PC-3 (cell line): ENCODE data around the gene AKAP9. TPM values are rescaled to one million over a fixed set of nuclear protein-coding genes. Genes with fewer than 3 reads are reported as not detected.

ENCODE experiments used
- ATAC-seq: fragments of 200-7000 bp; cut with Tn5 transposase; 2 replicates; pipeline ENCODE4 v1.9.1; 2020; ENCODE audit warnings: mild to moderate bottlenecking, moderate library complexity
- BruUV-seq: library from RNA; stranded (reverse); fragments of 400-500 nt; replicated peaks from 2 replicates; lab custom pipeline; 2021; lab: Mats Ljungman, UMichigan
- CTCF ChIA-PET: fragments of 300-600 bp; sonication (Branson Sonifier 250); formaldehyde crosslinking; loops from one replicate; lab custom pipeline; 2022; ENCODE audit warnings: antibody characterized with exemption; lab: Charles Lee
- POLR2A ChIA-PET: fragments of 300-600 bp; sonication (Branson Sonifier 250); formaldehyde crosslinking; loops from one replicate; lab custom pipeline; 2022; ENCODE audit warnings: antibody characterized with exemption; ENCODE audit not compliant: unreplicated experiment; lab: Charles Lee
- DNase-seq: peaks from one replicate; pipeline ENCODE4 v3.0.0-alpha.2; 2015
- H2AFZ ChIP-seq: fragments of 300-600 bp; sonication (generic); 2 replicates; pipeline ENCODE4 v1.6.0; 2016; ENCODE audit warnings: antibody characterized with exemption, low read length
- H3F3A ChIP-seq: fragments of 300-600 bp; sonication (generic); one replicate; pipeline ENCODE4 v1.6.0; 2017; ENCODE audit warnings: antibody characterized with exemption, low read length, control low read depth, mild to moderate bottlenecking; ENCODE audit not compliant: unreplicated experiment
- H3K27ac ChIP-seq: fragments of 300-600 bp; sonication (generic); 2 replicates; pipeline ENCODE4 v1.5.1; 2016; ENCODE audit warnings: mild to moderate bottlenecking, low read length
- H3K27me3 ChIP-seq: fragments of 300-600 bp; sonication (generic); 2 replicates; pipeline ENCODE4 v1.6.1; 2016; ENCODE audit warnings: low read length, mixed read lengths
- H3K36me3 ChIP-seq: fragments of 300-600 bp; sonication (generic); 2 replicates; pipeline ENCODE4 v1.6.1; 2016; ENCODE audit warnings: low read depth, mixed run types, low read length, mixed read lengths
- H3K4me1 ChIP-seq: fragments of 300-600 bp; sonication (generic); 2 replicates; pipeline ENCODE4 v1.5.1; 2016; ENCODE audit warnings: low read length; ENCODE audit not compliant: insufficient read depth
- H3K4me2 ChIP-seq: fragments of 300-600 bp; sonication (generic); 2 replicates; pipeline ENCODE4 v1.6.0; 2016; ENCODE audit warnings: low read length
- H3K4me3 ChIP-seq: fragments of 300-600 bp; sonication (generic); 2 replicates; pipeline ENCODE4 v1.5.1; 2016; ENCODE audit warnings: mild to moderate bottlenecking, low read length, mixed read lengths
- H3K79me2 ChIP-seq: fragments of 300-600 bp; sonication (generic); 2 replicates; pipeline ENCODE4 v1.6.1; 2017; ENCODE audit warnings: low read length, mixed read lengths
- H3K9ac ChIP-seq: fragments of 300-600 bp; sonication (generic); 2 replicates; pipeline ENCODE4 v1.6.0; 2016; ENCODE audit warnings: mild to moderate bottlenecking, low read length
- H3K9me2 ChIP-seq: fragments of 300-600 bp; sonication (generic); replicated peaks from 2 replicates; pipeline ENCODE4 v1.6.1; 2016; ENCODE audit warnings: mixed run types, low read length, mixed read lengths
- H3K9me3 ChIP-seq: fragments of 300-600 bp; sonication (generic); 2 replicates; pipeline ENCODE4 v1.6.1; 2016; ENCODE audit warnings: low read length, mixed read lengths
- H4K20me1 ChIP-seq: fragments of 300-600 bp; sonication (generic); 2 replicates; pipeline ENCODE4 v1.6.1; 2016; ENCODE audit warnings: low read length, mixed read lengths
- EZH2 ChIP-seq: fragments of 300-600 bp; sonication (generic); IDR thresholded peaks from one replicate; pipeline ENCODE4 v1.6.1; 2017; ENCODE audit warnings: antibody characterized with exemption, mild to moderate bottlenecking, low read length; ENCODE audit not compliant: unreplicated experiment
- EZH2phosphoT487 ChIP-seq: fragments of 300-600 bp; sonication (generic); IDR thresholded peaks from 2 replicates; pipeline ENCODE4 v1.6.1; 2018; ENCODE audit warnings: mild to moderate bottlenecking, antibody characterized with exemption, low read length, borderline replicate concordance
- intact Hi-C: fragments of 100-400 bp; cut with micrococcal nuclease; formaldehyde crosslinking; loops from 2 replicates; pipeline ENCODE4 v1.9.0; 2023
- total RNA-seq: library from RNA; depleted of rRNA; stranded (reverse); fragments of >200 nt; gene quantifications from 2 replicates; pipeline ENCODE4 v1.2.3, GENCODE V29; 2014
- TF ChIP-seq, protein P1 (sequence below): fragments of 300-600 bp; sonication (generic); conservative IDR thresholded peaks from 2 replicates; pipeline ENCODE4 v1.5.1; 2017; ENCODE audit warnings: antibody characterized with exemption, low read depth, mild to moderate bottlenecking, low read length

The AKAP9 gene
- total RNA-seq, 1 experiment from 2014 or later: 24.9 TPM

DNA sequence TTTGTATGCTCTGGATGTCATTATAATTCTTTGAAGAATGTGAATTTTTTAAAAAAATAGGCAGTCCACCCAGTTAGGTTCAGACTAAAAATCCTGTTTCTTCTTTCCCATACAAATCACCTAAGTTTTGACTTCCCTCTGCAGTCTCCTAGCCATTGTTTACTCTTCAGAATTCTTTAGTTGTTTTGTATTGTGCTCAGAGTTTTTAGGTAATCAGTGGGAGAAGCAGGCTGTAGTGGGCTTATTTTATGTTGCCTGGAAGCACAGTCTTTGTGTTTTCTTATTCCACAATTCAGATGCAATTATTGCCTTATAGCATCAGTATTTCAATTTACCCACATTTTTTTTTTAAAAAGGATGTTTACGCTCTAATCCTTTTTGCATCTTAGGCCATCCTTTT lies 94.9 kb downstream of the AKAP9 start:
- Histone ChIP-seq H3K79me2 (no peaks in the 10 kb centered on the region), H3K4me3 (no peak overlapping the region), H2AFZ (no peak overlapping the region), H3K27ac (no peak overlapping the region), H3K27me3 (no peaks in the 10 kb centered on the region), H3K36me3 (peaks cover 3% of the 10 kb centered on the region; the same call in 1 of the 2 replicates), H3K4me1 (no peaks in the 10 kb centered on the region), H4K20me1 (no peaks in the 10 kb centered on the region), H3K9me2 (no peaks in the 10 kb centered on the region), H3F3A (no peaks in the 10 kb centered on the region), H3K4me2 (no peak overlapping the region), H3K9me3 (no peaks in the 10 kb centered on the region), H3K9ac (no peak overlapping the region)
- no TSS peak for BruUV-seq
- ATAC-seq: no peak
- POLR2A ChIA-PET: no interaction called here
- no peak for DNase-seq
- intact Hi-C loops: no loop called here
- TF ChIP-seq EZH2phosphoT487: no peak
- TF ChIP-seq, protein P1, sequence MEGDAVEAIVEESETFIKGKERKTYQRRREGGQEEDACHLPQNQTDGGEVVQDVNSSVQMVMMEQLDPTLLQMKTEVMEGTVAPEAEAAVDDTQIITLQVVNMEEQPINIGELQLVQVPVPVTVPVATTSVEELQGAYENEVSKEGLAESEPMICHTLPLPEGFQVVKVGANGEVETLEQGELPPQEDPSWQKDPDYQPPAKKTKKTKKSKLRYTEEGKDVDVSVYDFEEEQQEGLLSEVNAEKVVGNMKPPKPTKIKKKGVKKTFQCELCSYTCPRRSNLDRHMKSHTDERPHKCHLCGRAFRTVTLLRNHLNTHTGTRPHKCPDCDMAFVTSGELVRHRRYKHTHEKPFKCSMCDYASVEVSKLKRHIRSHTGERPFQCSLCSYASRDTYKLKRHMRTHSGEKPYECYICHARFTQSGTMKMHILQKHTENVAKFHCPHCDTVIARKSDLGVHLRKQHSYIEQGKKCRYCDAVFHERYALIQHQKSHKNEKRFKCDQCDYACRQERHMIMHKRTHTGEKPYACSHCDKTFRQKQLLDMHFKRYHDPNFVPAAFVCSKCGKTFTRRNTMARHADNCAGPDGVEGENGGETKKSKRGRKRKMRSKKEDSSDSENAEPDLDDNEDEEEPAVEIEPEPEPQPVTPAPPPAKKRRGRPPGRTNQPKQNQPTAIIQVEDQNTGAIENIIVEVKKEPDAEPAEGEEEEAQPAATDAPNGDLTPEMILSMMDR: no peak
- TF ChIP-seq EZH2: no peak
- CTCF ChIA-PET: no interaction called here

DNA sequence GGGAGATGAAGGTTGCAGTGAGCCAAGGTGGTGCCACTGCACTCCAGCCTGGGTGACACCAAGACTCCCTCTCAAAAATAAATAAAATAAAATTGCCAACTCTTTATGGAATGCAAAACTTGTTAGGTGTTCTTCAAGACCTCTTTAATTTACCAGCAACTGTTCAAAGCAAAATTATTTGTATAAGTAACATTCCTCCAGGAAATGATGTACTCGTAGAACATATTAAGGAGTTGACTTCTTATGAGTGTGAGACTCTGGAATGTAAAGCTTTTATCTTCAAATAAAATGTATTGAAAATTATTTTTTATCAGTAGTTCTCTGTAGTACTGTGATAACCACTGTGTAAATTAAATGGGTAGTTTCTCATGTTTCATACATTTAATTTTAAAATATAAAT lies 99.2 kb downstream of the AKAP9 start:
- intact Hi-C loops: no loop called here
- TF ChIP-seq EZH2phosphoT487 (no peak), EZH2 (no peak)
- TF ChIP-seq, protein P1: no peak
- no peak overlapping the region for H3K4me3 ChIP-seq
- H3K4me1 ChIP-seq: no peaks in the 10 kb centered on the region
- ChIA-PET CTCF (no interaction called here), POLR2A (no interaction called here)
- no peaks in the 10 kb centered on the region for H4K20me1 ChIP-seq
- no peak overlapping the region for H3K4me2 ChIP-seq
- no peaks in the 10 kb centered on the region for H3K9me3 ChIP-seq
- DNase-seq (no peak), ATAC-seq (no peak)
- H3K9ac ChIP-seq: no peak overlapping the region
- H3K27ac ChIP-seq: no peak overlapping the region
- peaks cover 5% of the 10 kb centered on the region; the same call in 1 of the 2 replicates for H3K36me3 ChIP-seq
- no peaks in the 10 kb centered on the region for H3K27me3 ChIP-seq
- no peak overlapping the region for H2AFZ ChIP-seq
- BruUV-seq: no TSS peak
- no peaks in the 10 kb centered on the region for H3K79me2 ChIP-seq
- H3F3A ChIP-seq: no peaks in the 10 kb centered on the region
- H3K9me2 ChIP-seq: no peaks in the 10 kb centered on the region

DNA sequence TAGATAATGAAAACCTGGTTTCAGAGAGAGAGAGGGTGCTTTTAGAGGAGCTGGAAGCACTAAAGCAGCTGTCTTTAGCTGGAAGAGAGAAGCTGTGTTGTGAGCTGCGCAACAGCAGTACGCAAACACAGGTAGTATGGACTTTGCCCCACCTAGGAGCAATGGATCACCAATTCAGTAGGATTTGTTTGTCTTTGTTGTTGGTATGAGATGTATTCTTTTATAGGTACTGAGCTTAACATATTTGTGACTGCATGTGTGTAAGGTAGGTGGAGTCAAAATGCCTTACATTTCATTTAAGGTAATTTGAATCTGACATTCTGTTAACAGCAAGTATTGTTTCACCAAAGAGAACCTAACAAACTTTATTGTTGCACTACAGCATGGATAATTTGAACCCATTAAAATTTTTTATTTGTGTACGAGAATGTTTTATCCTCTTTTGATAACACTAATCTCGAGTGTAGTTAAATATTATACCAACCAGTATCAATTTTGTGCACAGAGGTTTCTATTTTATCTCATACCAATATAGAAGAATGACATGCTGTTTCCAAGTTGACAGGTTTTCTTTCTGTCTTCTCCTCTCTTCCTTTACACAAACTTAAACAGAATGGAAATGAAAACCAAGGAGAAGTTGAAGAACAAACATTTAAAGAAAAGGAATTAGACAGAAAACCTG lies 101.5 kb downstream of the AKAP9 start:
- no peaks in the 10 kb centered on the region for H4K20me1 ChIP-seq
- H3K9ac ChIP-seq: no peak overlapping the region
- CTCF ChIA-PET: no interaction called here
- ATAC-seq (no peak), DNase-seq (no peak)
- no peak overlapping the region for H3K4me3 ChIP-seq
- no peak overlapping the region for H2AFZ ChIP-seq
- no peaks in the 10 kb centered on the region for H3K4me1 ChIP-seq
- no peaks in the 10 kb centered on the region for H3K9me2 ChIP-seq
- no peak overlapping the region for H3K4me2 ChIP-seq
- intact Hi-C loops: no loop called here
- no peak overlapping the region for H3K27ac ChIP-seq
- BruUV-seq: no TSS peak
- no peaks in the 10 kb centered on the region for H3F3A ChIP-seq
- H3K27me3 ChIP-seq: no peaks in the 10 kb centered on the region
- no peak for TF ChIP-seq EZH2
- no peak for TF ChIP-seq EZH2phosphoT487
- TF ChIP-seq, protein P1: no peak
- POLR2A ChIA-PET: no interaction called here
- no peaks in the 10 kb centered on the region for H3K9me3 ChIP-seq
- peaks cover 12% of the 10 kb centered on the region for H3K36me3 ChIP-seq
- H3K79me2 ChIP-seq: no peaks in the 10 kb centered on the region
